Activated CD8-positive, alpha-beta memory T cell treated with anti-CD3 and anti-CD28 coated beads, Interleukin-2, amount 50 U/mL, for 48 hours (primary cell): ENCODE results near the gene HES5.
"Not testable (repeated sequence)": the region's sequence is repeated elsewhere in the genome, so short reads cannot be mapped to it uniquely, and the experiment has no call there.

Source experiments
- DNase-seq: peaks from one replicate; pipeline ENCODE4 v3.0.0-alpha.2; 2020

The HES5 gene, protein sequence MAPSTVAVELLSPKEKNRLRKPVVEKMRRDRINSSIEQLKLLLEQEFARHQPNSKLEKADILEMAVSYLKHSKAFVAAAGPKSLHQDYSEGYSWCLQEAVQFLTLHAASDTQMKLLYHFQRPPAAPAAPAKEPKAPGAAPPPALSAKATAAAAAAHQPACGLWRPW

DNA sequence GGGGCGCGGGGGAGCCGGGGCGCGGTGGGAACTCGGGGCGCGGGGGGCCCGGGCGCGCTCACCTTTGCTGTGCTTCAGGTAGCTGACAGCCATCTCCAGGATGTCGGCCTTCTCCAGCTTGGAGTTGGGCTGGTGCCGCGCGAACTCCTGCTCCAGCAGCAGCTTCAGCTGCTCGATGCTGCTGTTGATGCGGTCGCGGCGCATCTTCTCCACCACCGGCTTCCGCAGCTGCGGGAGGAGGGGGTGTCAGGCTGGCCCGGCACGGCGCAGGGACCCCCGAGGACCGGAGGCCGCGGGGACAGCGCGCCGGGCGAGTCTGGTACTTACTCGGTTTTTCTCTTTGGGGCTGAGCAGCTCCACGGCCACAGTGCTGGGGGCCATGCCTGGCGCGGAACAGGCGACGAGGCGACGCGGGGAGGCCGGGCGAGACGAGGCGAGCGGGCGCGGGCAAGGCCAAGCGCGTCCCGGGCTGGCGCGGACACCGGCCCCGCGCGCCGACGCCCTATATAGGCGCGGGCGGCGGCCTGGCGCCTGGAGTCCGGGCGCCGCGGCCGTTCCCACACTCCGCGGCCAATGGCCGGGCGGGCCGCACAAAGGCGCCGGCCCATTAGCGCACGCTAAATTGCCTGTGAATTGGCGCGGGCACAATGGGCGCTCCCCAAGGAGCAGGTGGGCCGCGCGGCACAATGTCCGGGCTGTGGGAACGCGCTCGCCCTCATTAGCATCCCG is at the start of gene HES5:
TSS of gene HES5 (minus strand) at position 480 of the 729 bp plus-strand sequence. CDS start at position 381, 99 bp downstream.
- DNase-seq: peak; percentile 54

DNA sequence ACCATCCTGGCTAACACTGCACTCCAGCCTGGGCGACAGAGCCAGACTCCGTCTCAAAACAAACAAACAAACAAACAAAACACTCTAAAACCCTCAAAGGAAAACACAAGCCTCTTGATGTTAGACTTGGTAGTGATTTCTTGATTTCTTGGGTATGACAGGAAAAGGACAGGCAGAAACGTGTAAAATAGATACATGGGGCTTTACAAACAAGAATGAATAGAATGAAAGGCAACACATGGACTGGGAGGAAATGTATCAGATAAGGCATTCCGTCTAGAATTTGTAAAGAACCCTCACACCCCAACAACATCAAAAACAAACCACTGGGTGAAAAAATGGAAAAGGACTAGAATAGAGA is 48.7 kb upstream of the HES5 start:
- no peak for DNase-seq

DNA sequence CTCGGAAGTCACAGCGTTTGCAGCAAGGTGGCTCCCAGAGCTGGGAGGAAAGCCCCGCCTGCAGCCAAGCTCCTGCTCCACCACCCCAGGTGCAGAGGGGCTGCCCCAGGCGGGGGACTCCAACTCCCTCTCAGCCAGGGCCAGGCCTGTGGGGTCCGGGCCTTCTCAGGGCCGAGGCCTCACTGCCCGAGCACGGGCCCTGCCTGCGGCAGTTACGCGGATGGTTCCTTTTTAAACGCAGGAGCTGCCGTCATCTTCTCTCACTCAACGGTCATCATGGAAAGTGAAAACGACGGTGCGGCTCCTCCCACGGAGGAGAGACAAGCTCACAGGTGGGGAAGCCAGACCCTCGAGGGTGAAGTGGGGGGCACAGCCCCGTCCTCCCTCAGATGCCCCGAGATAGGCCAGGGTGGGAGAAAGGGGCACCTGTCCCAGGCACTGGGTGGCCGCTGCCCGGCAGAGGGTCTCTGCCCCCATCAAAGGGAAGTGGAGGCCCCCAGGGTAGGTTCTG is 47.6 kb upstream of the HES5 start:
- not testable (repeated sequence) for DNase-seq

DNA sequence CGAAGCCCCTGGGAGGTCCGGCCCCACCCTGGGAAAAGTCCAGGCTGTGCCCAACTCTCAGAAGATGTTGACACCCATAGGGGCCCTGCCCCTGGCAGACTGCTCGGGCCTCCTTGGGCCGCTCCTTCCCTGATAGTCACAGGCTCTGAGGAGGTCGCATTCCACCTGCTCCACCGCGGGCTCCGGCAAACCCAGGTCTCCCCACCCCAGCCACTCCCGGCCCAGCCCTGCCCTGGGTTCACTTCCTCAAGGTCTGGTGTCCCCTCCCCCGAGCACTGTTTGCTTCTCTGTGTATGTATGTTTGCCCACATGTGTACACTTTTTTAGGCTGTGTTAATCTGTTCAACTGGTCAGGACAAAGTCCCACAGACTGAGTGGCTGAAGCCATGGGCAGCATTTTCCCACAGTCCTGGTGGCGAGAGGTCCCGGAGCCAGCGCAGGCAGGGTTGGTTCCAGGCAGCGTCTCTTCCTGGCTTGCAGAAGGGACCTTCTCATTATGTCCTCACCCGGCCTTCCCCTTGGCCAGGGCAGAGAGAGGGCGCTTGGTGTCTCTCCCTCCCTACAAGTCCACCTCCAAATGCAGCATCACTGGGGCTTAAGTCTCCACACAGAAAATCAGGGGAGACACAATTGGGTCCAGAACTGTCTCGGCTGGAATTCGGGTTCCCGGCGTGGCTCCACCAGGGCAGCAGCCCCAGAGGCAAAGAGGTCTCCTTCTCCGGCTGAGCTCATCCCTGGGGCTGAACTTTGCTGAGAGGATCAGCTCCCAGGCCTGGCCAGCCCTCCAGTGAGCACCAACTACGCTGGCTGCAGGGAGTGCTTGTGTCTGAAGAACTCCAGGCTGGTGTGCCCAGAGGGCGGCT is 46.0 kb upstream of the HES5 start:
- DNase-seq: no peak

DNA sequence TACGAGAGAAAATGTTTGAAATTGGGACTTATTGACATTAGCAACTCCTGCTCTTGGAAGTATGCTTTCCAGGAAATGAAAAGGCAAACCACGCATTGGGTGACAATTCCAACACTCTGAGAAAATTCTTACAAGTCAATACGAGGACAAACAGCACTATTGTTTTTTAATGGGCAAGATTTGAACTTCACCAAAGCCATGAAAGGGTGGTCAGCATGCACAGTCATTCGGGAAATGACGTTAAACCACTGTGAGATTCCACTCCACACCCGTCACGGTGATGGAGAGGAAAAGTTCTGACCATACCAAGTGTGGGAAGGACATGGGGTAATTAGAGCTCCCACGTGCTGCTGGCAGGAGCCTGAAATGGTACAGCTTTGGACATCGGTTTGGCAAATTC is 44.3 kb upstream of the HES5 start:
- DNase-seq: no peak

DNA sequence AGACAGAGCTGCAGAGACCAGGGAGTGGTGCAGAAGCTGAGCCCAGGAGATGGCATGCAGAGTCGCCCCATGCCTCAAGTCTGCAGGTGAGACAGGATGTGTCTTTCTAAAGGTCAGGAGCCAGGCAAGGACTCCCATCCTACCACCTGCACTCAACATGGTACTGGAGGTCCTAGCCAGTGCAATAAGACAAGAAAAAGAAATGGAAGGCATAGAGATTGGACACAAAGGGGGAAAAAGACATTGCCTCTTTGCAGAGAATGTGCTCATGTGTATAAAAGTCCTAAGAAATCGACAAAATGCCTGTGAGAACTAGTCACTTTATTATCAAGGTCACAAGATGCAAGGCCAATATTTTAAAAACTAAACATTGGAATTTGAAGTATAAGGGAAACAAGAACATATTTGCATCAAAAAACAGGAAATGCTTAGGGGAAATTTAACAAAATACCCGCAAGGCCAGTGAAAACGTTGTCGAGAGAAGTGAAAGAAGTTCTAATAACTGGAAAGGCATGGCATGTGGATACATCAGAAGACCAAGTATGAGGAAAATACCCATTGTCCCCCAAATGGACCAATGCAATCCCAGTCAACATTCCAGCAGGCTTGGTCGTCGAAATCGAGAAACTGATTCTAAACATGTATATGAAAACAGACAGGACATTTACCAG is 43.3 kb upstream of the HES5 start:
- DNase-seq: no peak

DNA sequence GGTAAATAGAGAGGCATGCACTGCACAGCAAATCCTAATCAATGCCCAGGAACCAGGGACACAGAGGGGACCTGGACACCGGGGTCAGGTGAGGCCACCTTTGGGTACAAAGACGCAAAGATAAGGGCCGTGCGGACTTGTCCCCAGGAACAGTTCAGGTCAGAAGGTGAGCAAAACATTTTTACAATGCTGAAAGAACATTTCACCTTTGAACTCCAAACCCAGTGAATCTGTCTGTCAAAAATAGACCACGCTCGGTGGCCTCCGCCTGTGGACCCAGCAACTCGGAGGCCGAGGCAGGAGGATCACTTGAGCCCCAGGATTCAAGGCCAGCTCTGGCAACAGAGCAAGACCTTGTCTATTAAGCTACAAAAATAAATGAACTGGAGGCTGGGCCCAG is 41.3 kb upstream of the HES5 start:
- no peak for DNase-seq

DNA sequence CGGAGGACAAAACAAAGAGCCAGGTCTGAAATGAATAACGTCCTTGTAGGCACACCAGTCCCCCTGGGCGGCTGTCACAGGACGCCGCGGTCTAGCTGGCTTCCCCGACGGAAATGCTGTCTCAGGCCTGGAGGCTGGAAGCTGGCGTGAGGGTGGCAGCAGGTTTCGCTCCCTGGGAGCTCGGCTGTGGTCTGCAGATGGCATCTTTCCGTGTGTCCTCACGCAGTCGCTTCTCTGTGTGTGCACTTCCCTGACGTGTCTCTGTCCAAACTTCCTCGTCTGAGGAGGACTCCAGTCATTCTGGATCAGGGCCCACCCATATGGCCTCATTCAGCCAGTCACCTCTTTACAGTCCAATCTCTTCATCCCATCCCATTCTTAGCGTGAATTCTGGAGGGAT is 40.3 kb upstream of the HES5 start:
- no peak for DNase-seq

DNA sequence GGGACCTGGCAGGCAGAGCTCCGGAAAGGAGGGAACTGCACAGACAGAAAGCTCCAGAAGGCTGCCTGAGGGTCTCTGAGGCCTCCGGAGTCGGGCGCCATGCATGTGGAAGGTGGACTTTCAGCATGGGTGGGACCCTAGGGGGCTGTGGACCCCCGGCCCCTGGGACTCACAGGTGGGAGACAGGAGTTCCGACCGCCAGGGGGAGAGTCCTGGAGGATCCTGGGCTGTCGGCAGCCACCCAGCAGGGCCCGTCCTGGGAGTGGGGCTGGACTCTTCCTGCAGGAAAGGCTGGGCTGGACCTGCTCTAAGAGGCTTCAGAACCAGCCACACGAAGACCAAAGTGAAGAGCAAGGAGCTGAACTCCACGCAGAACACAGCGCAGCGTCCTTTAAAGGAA is 39.6 kb upstream of the HES5 start:
- not testable (repeated sequence) for DNase-seq

DNA sequence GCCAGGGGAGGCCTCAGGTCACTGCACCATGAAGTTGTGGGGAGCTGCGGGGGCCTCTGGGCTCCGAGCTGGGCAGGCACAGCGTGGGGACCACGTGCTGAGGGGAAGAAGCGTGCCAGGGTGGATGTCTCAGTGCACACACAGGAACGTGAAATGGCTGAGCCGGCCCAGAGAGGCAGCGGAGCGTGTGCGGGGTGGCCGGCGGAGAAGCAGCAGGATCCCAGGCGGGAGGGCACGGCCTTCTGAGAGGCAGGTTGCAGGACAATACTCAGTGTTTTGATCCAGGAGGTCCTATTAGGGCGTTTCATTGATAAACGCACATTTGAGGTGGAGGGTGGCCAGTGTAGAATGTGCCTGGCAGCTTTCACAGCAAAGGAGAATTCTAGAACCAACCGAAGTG is 39.0 kb upstream of the HES5 start:
- DNase-seq: no peak

DNA sequence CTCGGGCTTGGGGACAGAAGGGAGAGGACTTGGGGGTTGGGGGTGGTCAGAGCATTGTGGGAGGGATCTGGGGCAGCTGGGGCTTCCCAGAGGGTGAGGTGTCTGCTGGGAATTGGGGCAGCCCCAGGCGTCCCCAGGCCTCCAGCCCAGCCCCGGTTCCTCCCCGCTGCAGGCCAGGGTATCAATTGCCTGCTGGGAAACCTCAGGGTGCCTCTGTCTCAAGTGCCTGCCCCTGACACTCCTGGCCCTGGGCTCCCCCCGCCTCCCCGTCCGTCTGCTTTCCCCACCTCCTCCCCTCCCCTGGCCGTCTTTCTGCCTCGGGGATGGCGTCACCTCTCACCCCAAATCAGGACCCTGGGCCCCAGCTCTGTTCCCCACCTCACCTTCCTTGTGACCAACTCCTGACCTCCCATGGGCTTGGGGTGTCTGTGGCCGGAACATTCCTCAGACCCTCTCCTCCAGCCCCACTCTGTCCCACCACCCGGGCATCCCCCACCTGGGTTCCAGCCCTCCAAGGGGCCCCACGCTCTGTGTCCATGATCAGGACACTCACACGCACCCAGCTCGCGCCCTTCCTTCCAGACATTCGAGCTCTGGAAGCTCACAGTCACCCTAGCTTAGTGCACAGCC is 38.2 kb upstream of the HES5 start:
- DNase-seq: not testable (repeated sequence)

DNA sequence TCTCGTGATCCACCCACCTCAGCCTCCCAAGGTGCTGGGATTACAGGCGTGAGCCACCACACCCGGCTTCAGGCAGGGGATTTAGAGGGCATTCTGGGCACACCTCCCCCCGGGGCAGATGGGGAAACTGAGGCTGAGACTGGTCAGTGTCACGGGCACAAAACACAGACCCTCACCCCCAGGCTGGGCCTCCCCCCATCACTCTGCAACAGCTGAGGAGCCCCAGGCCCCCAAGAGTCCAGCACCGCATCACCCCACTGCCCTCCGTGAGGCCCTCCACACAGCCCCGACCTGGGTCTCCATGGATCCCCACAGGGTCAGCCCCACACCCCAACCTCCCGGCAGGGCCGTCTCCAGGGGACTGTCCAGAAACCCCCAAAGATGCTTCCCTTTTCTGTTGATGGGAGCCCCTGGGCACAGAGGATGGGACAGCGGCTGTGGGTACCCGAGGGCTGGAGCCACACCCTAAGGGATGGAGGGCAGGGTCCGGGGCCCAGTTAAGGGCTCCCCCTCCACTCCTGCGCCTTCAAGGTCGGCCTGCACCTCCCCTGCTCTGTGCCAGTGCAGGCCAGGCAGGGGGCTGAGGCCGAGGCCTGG is 37.1 kb upstream of the HES5 start:
- DNase-seq: no peak

DNA sequence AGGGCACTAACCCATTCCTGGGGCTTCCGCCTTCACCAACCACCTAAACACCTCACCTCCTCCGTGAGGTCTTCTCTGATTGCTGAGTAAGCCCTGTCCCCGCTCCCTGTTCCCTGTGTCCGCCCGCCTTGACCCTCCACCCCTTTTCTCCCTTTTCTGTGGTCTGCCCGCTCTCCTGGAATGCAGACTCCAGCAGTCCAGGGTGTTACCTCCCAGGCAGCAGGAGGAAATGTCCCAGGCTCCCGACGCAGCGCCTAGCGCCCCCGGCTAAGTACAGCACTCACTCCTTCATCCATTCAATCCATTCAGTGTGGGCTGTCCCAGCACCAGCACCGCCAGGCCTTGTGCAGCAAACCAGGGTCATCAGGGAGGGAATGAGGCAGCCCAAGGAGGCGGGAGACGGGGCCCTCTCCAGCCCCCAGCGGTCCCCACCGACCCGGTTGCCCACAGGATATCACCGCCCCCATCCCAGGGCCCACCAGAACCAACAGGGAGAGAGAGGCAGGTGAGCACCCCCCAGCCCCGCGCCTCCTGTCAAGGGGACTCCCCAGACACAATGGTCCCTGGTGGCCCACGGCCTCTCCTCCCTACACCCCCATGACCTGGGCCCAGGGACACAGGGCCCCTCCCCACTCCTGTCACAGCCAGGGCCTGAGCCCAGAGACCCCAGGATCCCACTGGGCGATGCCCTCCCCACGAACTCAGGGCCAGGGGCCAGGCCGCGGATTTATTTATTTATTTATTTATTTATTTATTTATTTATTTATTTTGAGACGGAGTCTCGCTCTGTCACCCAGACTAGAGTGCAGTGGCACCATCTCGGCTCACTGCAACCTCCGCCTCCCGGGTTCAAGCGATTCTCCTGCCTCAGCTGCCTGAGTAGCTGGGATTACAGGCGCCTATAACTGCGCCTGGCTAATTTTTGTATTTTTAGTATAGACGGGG is 36.3 kb upstream of the HES5 start:
- DNase-seq: no peak

DNA sequence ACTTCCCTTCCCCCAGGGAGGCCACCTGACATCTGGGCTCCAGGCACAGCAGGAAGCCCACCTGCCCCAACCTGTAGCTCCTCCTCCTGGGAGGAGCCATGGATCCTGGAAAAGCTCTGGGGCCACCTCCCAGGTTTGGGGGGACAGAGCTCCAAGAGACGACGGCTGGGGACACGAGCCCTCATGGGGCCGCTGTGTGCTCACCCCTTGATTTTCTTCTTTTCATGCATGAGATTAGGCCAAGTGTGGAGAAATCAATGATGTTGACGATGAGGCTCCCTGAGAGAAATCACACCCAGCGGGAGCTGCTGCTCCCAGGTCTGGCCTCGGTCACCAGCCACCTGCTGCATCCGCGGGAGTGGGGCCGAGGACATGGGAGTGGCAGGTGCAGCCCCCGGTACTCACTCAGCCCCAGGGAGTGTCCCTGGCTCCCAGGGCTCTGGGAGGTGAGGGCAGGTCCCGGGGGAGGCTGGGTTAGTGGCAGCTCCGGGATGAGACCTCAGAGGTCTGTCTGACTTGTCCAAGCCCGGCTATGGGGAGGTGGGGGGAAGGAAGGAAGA is 34.8 kb upstream of the HES5 start:
- no peak for DNase-seq

DNA sequence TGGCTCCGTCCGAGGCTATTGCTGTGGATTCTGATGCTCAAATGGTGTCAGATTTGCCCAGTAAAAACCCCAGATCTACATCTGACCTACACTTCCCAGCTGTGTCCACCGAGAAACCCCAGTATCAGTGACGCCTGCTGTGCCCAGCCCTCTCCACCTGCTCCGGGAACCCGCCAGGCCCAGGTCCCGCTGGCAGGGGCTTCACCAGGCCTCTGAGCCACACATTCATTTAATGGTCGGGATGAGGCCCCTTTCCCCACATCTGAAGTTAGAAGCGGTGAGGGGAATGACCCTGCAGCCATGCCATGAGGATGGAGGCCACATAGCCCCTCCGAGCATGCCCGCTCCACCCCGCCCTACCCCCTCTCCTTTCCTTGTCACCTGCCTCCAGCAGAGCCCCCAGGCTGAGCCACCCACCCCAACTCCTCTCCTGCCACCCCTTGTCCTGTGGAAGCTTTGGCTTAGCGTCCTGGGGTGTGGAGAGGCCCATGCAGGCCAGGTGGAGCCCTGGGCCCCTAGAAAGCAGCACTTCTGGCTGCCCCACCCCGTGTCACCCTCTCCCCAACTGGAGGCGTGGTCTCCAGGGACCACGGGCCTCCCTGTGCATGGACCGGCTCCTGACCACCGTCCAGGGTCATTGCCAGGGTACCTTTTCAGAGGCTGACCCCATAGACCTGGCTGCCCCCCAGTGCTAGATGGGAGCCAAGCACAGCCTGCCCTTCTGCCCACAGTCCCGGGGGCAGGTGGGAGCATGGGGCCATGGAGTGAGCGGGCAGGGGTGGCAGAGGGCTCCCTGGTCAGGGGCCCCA is 34.1 kb upstream of the HES5 start:
- no peak for DNase-seq

DNA sequence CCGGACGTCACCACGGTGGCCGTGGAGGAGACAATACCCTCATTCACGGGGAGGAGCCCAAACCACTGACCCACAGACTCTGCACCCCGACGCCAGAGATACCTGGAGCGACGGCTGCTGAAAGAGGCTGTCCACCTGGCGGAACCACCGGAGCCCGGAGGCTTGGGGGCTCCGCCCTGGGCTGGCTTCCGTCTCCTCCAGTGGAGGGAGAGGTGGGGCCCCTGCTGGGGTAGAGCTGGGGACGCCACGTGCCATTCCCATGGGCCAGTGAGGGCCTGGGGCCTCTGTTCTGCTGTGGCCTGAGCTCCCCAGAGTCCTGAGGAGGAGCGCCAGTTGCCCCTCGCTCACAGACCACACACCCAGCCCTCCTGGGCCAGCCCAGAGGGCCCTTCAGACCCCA is 33.1 kb upstream of the HES5 start:
- DNase-seq: no peak

DNA sequence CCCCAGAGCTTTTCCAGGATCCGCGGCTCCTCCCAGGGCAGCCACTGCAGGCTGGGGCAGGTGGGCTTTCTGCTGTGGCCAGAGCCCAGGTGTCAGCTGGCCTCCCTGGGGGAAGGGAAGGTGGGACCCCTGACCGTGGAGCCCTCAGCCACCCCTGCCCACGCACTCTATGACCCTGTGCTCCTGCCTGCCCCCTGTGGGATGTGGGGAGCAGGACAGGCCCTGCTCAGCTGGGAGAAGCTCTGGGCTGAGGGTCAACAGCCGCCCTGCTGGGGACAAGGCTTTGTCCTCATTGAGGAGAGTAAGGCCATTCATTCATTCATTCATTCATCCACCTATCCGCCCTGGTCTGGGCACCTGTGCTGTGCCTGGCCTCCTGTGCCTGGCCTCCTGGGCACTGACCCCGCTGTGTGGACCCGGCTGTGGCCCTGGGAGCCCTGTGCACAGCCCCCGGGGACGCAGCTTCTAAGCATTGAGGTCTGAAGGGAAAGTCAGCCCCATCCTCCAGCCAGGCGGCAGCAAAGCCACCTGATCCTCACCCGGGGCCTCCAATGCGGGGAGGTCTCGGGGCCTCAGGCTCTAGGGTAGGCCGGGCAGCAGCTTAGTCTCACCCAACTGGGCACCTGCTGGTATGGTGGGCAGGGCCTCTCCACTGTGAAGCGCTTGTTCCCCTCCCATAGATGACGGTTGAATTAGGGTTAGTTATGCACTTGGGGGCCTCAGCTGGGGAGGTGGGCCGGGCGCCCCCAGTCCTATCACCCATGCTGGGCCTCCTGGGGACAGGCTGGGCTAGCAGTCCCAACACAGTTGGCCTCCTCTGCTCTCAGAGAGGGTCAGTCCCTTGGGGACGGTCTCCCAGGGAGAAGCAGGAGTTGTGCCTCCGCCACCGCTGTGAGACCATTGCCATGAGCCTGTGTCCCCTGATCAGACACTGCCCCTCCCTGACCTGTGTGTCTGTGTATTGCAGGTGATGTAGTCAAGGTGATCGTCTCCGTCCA is 32.1 kb upstream of the HES5 start:
- no peak for DNase-seq

DNA sequence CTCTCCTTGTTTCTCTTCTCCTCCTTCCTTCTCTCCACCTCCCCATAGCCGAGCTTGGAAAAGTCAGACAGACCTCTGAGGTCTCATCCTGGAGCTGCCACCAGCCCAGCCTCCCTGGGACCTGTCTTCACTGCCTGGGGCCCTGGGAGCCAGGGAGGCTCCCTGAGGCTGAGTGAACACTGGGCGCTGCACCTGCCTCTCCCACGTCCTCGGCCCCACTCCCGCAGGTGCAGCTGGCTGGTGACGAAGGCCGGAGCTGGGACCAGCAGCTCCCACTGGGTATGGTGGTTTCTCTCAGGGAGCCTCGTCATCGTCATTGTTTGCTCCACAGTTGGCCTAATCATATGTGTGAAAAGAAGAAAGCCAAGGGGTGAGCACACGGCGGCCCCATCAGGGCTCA is 31.4 kb upstream of the HES5 start:
- no peak for DNase-seq
